ENCODE results near the gene RSPO3.

- no peak for TF ChIP-seq CTCF (IDR thresholded peaks at IDR 0.05; ENCODE audit: insufficient read depth, low read depth, low read length)
- TF ChIP-seq EZH2 (IDR thresholded peaks at IDR 0.05; ENCODE audit: insufficient read depth, low read length): no peak
Observed at GRCh38 chr6:127188744-127189143, 70.3 kb downstream of the RSPO3 start.
